GM12878 (cell line): ENCODE measurements around the gene LYVE1. TPM values are rescaled to one million over a fixed set of nuclear protein-coding genes. Genes with fewer than 3 reads are reported as not detected.

Experiments used
- ATAC-seq: fragments of 200-7000 bp; cut with Tn5 transposase; 3 replicates; pipeline ENCODE4 v1.9.1; 2020; ENCODE audit warnings: mild to moderate bottlenecking, moderate library complexity
- Bru-seq: library from RNA; stranded (reverse); fragments of 400-500 nt; gene quantifications from one replicate; lab custom pipeline; 2021; lab: Mats Ljungman, UMichigan
- BruChase-seq, 2 experiments: library from RNA; stranded (reverse); fragments of 400-500 nt; gene quantifications; one replicate each; lab custom pipeline; 2021; lab: Mats Ljungman, UMichigan
- BruUV-seq: library from RNA; stranded (reverse); fragments of 400-500 nt; replicated peaks from 2 replicates; lab custom pipeline; 2021; lab: Mats Ljungman, UMichigan
- CTCF ChIA-PET: fragments of 300-600 bp; sonication (Branson Sonifier 250); formaldehyde crosslinking; extraction: SDS; loops from one replicate; lab custom pipeline; 2021; ENCODE audit warnings: inconsistent platforms; lab: Yijun Ruan, JAX
- POLR2A ChIA-PET: fragments of 350-600 bp; formaldehyde crosslinking; extraction: SDS; loops from one replicate; lab custom pipeline; 2021; ENCODE audit warnings: inconsistent platforms; lab: Charles Lee
- RAD21 ChIA-PET: fragments of 300-600 bp; sonication (Branson Sonifier 250); formaldehyde crosslinking; loops from one replicate; lab custom pipeline; 2023; ENCODE audit warnings: antibody characterized with exemption; ENCODE audit not compliant: unreplicated experiment; lab: Charles Lee
- SMC1A ChIA-PET: fragments of 300-600 bp; sonication (Branson Sonifier 250); formaldehyde crosslinking; loops from one replicate; lab custom pipeline; 2023; ENCODE audit not compliant: unreplicated experiment, uncharacterized antibody; lab: Charles Lee
- DNase-seq: peaks from one replicate; pipeline ENCODE4 v3.0.0-alpha.2; 2011; ENCODE audit warnings: low read depth, low spot score
- FAIRE-seq: peaks from 3 replicates; lab custom pipeline; 2011; peaks lifted over from hg19 to GRCh38; lab: Jason Lieb, UNC
- H2AFZ ChIP-seq: 2 replicates; pipeline ENCODE4 v1.6.0; 2011; ENCODE audit warnings: low read depth, low read length, control low read depth; ENCODE audit not compliant: control insufficient read depth
- H3K27ac ChIP-seq: 2 replicates; pipeline ENCODE4 v1.5.1; 2011; ENCODE audit warnings: control low read depth; ENCODE audit not compliant: control insufficient read depth, insufficient read depth
- H3K27me3 ChIP-seq, 2 experiments: replicated peaks in 1 of 2; 2 replicates each; pipeline versions ENCODE4 v1.6.0 to v1.6.1; 2011; ENCODE audit warnings: low read length in 1 of 2; ENCODE audit not compliant: control insufficient read depth in 2 of 2, insufficient read depth in 2 of 2
- H3K36me3 ChIP-seq, 2 experiments: 2 replicates each; pipeline ENCODE4 v1.5.1; 2011; ENCODE audit warnings: low read length in 1 of 2; ENCODE audit not compliant: control insufficient read depth in 2 of 2, insufficient read depth in 2 of 2
- H3K4me1 ChIP-seq: 2 replicates; pipeline ENCODE4 v1.6.1; 2011; ENCODE audit warnings: mild to moderate bottlenecking, low read length, moderate library complexity, mixed read lengths; ENCODE audit not compliant: control insufficient read depth, insufficient read depth
- H3K4me2 ChIP-seq: 2 replicates; pipeline ENCODE4 v1.6.0; 2011; ENCODE audit warnings: control low read depth; ENCODE audit not compliant: control insufficient read depth, insufficient read depth
- H3K4me3 ChIP-seq: fragments of 200-600 bp; sonication (generic); 2 replicates; pipeline ENCODE4 v1.5.1; 2016
- H3K79me2 ChIP-seq: 2 replicates; pipeline ENCODE4 v1.6.0; 2011; ENCODE audit warnings: low read length; ENCODE audit not compliant: control insufficient read depth, insufficient read depth
- H3K9ac ChIP-seq: 2 replicates; pipeline ENCODE4 v1.8.0; 2011; ENCODE audit warnings: low read length, control low read depth, mixed read lengths; ENCODE audit not compliant: control insufficient read depth, insufficient read depth
- H3K9me3 ChIP-seq: replicated peaks from 3 replicates; pipeline ENCODE4 v1.5.1; 2011; ENCODE audit warnings: mild to moderate bottlenecking, low read length; ENCODE audit not compliant: control insufficient read depth, insufficient read depth
- H4K20me1 ChIP-seq: 2 replicates; pipeline ENCODE4 v1.6.0; 2011; ENCODE audit not compliant: control insufficient read depth, insufficient read depth
- BHLHE40 ChIP-seq, 2 experiments: fragments of 450-650 bp in 1 of 2; IDR thresholded peaks; 2 replicates each; pipeline ENCODE4 v1.6.1; 2011 to 2017; ENCODE audit warnings: low read depth in 2 of 2, borderline replicate concordance in 1 of 2, improper control_type of control experiment in 1 of 2, low read length in 1 of 2, mild to moderate bottlenecking in 1 of 2
- HDGF ChIP-seq: fragments of 450-650 bp; IDR thresholded peaks from 2 replicates; pipeline ENCODE4 v1.6.1; 2016; ENCODE audit warnings: antibody characterized with exemption
- MTA3 ChIP-seq: IDR thresholded peaks from 2 replicates; pipeline ENCODE4 v1.6.1; 2012; ENCODE audit warnings: low read length, inconsistent platforms, borderline replicate concordance
- POLR2A ChIP-seq: IDR thresholded peaks from 2 replicates; pipeline ENCODE4 v1.6.1; 2011; ENCODE audit warnings: low read depth, mild to moderate bottlenecking, low read length
- TAF1 ChIP-seq: IDR thresholded peaks from 2 replicates; pipeline ENCODE4 v1.6.1; 2011; ENCODE audit warnings: mild to moderate bottlenecking, low read depth, low read length, borderline replicate concordance
- ZBTB11 ChIP-seq: fragments of 450-650 bp; formaldehyde crosslinking; IDR thresholded peaks from 2 replicates; pipeline ENCODE4 v1.5.0; 2022; ENCODE audit warnings: mild to moderate bottlenecking, missing genetic modification characterization
- ZSCAN29 ChIP-seq: fragments of 450-650 bp; IDR thresholded peaks from 2 replicates; pipeline ENCODE4 v1.6.1; 2017; ENCODE audit warnings: mild to moderate bottlenecking, moderate library complexity
- WGBS: methylation state at CpG from one replicate; pipeline ENCODE4 v1.1.6; 2016; ENCODE audit warnings: low lambda C conversion rate; ENCODE audit not compliant: insufficient replicate concordance, insufficient coverage; ENCODE audit errors: missing lambda C conversion rate; 5-methylcytosine and 5-hydroxymethylcytosine counted together
- in situ Hi-C: fragments of 300-500 bp; cut with MboI; formaldehyde crosslinking; loops from 9 replicates; pipeline ENCODE4 v1.14.3; 2018; ENCODE audit warnings: mixed read lengths
- intact Hi-C: fragments of 100-400 bp; cut with micrococcal nuclease; formaldehyde crosslinking; loops from one replicate; pipeline ENCODE4 v1.14.2; 2022; ENCODE audit not compliant: unreplicated experiment
- long read RNA-seq, 2 experiments: library from polyadenylated mRNA; unstranded; transcript quantifications; one replicate each; pipeline ENCODE4 v2.0.0, GENCODE V29; 2019 to 2020
- polyA minus RNA-seq, 3 experiments: library from RNA; depleted of rRNA, polyadenylated mRNA; stranded (reverse); fragments of >200 nt; gene quantifications; 2 replicates each; pipeline ENCODE4 v1.2.3, GENCODE V29; 2011
- polyA plus RNA-seq, 11 experiments: library from polyadenylated mRNA; depleted of rRNA in 4 of 11; unstranded in 6 of 11; stranded (reverse) in 5 of 11; fragments of >200 nt; fragmentation: Nextera tagmentation in 4 of 11; fragmentation: Illumina TruSeq in 1 of 11; extraction: Ambion mirVana in 4 of 11; extraction: Trizol in 1 of 11; gene quantifications; 1 replicate in 1 of 11; 2 replicates in 10 of 11; pipeline versions ENCODE4 v1.2.1 to v1.2.3, GENCODE V29; 2011 to 2016; ENCODE audit warnings: inconsistent platforms in 2 of 11, missing spikeins in 2 of 11, low read depth in 1 of 11
- total RNA-seq, 4 experiments: library from RNA; depleted of rRNA in 3 of 4; stranded (reverse); fragments of >200 nt in 3 of 4; fragmentation: Illumina TruSeq in 1 of 4; extraction: Trizol in 1 of 4; gene quantifications; 2 replicates each; pipeline versions ENCODE4 v1.2.1 to v1.2.3, GENCODE V29; 2013 to 2021

The LYVE1 gene
- total RNA-seq (2013; cell fraction: nucleolus; rRNA removed), result not detected in 2 replicates
- total RNA-seq (2014; rRNA removed) (0.05 TPM in 1 of 2 replicates, not detected in the other), total RNA-seq (2014; rRNA removed; fragmentation: Illumina TruSeq; extraction: Trizol) (not detected in 2 replicates), total RNA-seq (2021) (0.13 and 0.15 TPM in 2 replicates), polyA plus RNA-seq (2011; rRNA removed) (not detected in 2 replicates), polyA plus RNA-seq (2014; fragmentation: Illumina TruSeq; extraction: Trizol) (not detected in 2 replicates), polyA plus RNA-seq (2014; fragmentation: Nextera tagmentation; extraction: Ambion mirVana) (not detected), polyA plus RNA-seq (2014; rRNA removed) (not detected in 2 replicates), polyA plus RNA-seq (2016; fragmentation: Nextera tagmentation; extraction: Ambion mirVana) (not detected), polyA minus RNA-seq (2011; rRNA and poly(A)+ RNA removed) (not detected in 2 replicates), Bru-seq, nascent RNA (not detected), BruChase-seq, experiment 1, labeled RNA remaining after a 6-hour chase (not detected), BruChase-seq, experiment 2, labeled RNA remaining after a 2-hour chase (not detected)
- polyA plus RNA-seq (2011; ENCODE audit: low read depth), result not detected
- polyA plus RNA-seq (2011; cell fraction: cytosol; rRNA removed), result not detected in 2 replicates
- polyA plus RNA-seq (2011; cell fraction: nucleus; rRNA removed), result not detected in 2 replicates
- polyA plus RNA-seq (2012), result not detected in 2 replicates
- not detected in 2 replicates for polyA minus RNA-seq (2011; cell fraction: cytosol; rRNA and poly(A)+ RNA removed)
- polyA minus RNA-seq (2011; cell fraction: nucleus; rRNA and poly(A)+ RNA removed), result not detected in 2 replicates
- long read RNA-seq, experiment 1, result 0 reads
- long read RNA-seq, experiment 2, result 0 reads

GRCh38 chr11:10568486-10568941 lies at the start of gene LYVE1:
Gene LYVE1 (minus strand): TSS chr11:10568665. CDS start chr11:10568532, 133 bp downstream.
- POLR2A ChIA-PET, result no interaction called here
- FAIRE-seq (no peak), DNase-seq (no peak), ATAC-seq (no peak)
- peaks cover 0 to 3% of the 10 kb centered on the region in 2 experiments; a peak in 2 of 4 replicates for H3K27me3 ChIP-seq
- no peak within 1 kb of the TSS for H3K27ac ChIP-seq
- H3K9ac ChIP-seq, result no peak within 1 kb of the TSS
- H2AFZ ChIP-seq, result no peak within 1 kb of the TSS
- H3K4me1 ChIP-seq, result no peaks in the 10 kb centered on the region
- 30% methylated on average over 7 of the region's 7 CpGs for WGBS
- H3K4me2 ChIP-seq, result no peak within 1 kb of the TSS
- BruUV-seq, result no TSS peak
- H4K20me1 ChIP-seq, result no peaks in the 10 kb centered on the region
- H3K79me2 ChIP-seq, result no peaks in the 10 kb centered on the region
- no peaks in the 10 kb centered on the region for H3K36me3 ChIP-seq
- TF ChIP-seq HDGF (no peak), ZBTB11 (CRISPR knock-in tag) (no peak), TAF1 (no peak), POLR2A (no peak), BHLHE40 (IDR thresholded peaks at IDR 0.05; ENCODE audit: borderline replicate concordance in 1 of 2, low read depth in 2 of 2, low read length in 1 of 2) (no peak), MTA3 (no peak), ZSCAN29 (no peak)
- in situ Hi-C loops (no loop called here), intact Hi-C loops (no loop called here)
- no peaks in the 10 kb centered on the region for H3K9me3 ChIP-seq
- SMC1A ChIA-PET, result interaction anchor here (0.8 kb wide), 1 partner anchor 37 kb away, joined by 3 read pairs; no protein-coding TSS in a partner anchor
- H3K4me3 ChIP-seq, result no peak within 1 kb of the TSS
- CTCF ChIA-PET, result no interaction called here
- RAD21 ChIA-PET, result no interaction called here
